Activated CD4-positive, alpha-beta T cell treated with anti-CD3 and anti-CD28 coated beads, Interleukin-2, amount 10 ng/mL, durations not matched to agents 24 days and 14 days (primary cell): ENCODE data around the gene CETN3. TPM values are rescaled to one million over a fixed set of nuclear protein-coding genes. Genes with fewer than 3 reads are reported as not detected.

Experiments used
- total RNA-seq: library from RNA; stranded (reverse); gene quantifications from 2 replicates; pipeline ENCODE4 v1.2.3, GENCODE V29; 2022

The CETN3 gene
- total RNA-seq, 1 donor from 2014 or later, result 39.4 TPM

Other genes starting within 250 kb of the CETN3 start
- 6.1 and 6.4 TPM in 2 replicates for gene MBLAC2, start 65.0 kb upstream of the CETN3 start, total RNA-seq
- gene POLR3G, start 65.1 kb upstream of the CETN3 start, total RNA-seq, result 22.2 and 25.1 TPM in 2 replicates
- 11.3 and 12.9 TPM in 2 replicates for gene LYSMD3, start 119.8 kb upstream of the CETN3 start, total RNA-seq
- 0.63 TPM in 1 of 2 replicates, not detected in the other for gene ADGRV1, start 149.0 kb upstream of the CETN3 start, total RNA-seq